ENCODE results near the gene IGSF3. TPM values are rescaled to one million over a fixed set of nuclear protein-coding genes. Genes with fewer than 3 reads are reported as not detected.
A peak's percentile ranks its signal among the peaks of the same experiment; 100 is the strongest.

IGSF3 gene
- total RNA-seq, 2 experiments from 2014 or later: 0.70 to 0.92 TPM

GRCh38 chr1:116561563-116561962 is 106.0 kb downstream of the IGSF3 start:
- no peaks in the 10 kb centered on the region for H3K27me3 Mint-ChIP-seq
- DNase-seq: no peak
- H3K36me3 Mint-ChIP-seq: peaks cover 36% of the 10 kb centered on the region
- peaks cover 38% of the 10 kb centered on the region for H3K4me1 Mint-ChIP-seq
- H3K9me3 Mint-ChIP-seq: peaks cover 16% of the 10 kb centered on the region
- no peak overlapping the region for H3K27ac Mint-ChIP-seq
- H3K4me3 Mint-ChIP-seq: no peak overlapping the region

GRCh38 chr1:116560704-116561490 is 106.6 kb downstream of the IGSF3 start:
- DNase-seq: no peak
- H3K9me3 Mint-ChIP-seq: peaks cover 16% of the 10 kb centered on the region
- no peaks in the 10 kb centered on the region for H3K27me3 Mint-ChIP-seq
- H3K4me3 Mint-ChIP-seq: no peak overlapping the region
- no peak overlapping the region for H3K27ac Mint-ChIP-seq
- peaks cover 38% of the 10 kb centered on the region for H3K36me3 Mint-ChIP-seq
- peaks cover 42% of the 10 kb centered on the region for H3K4me1 Mint-ChIP-seq

- Mint-ChIP-seq H3K36me3 (peaks cover 32% of the 10 kb centered on the region), H3K9me3 (peaks cover 11% of the 10 kb centered on the region), H3K27me3 (no peaks in the 10 kb centered on the region), H3K4me3 (no peak overlapping the region), H3K27ac (no peak overlapping the region), H3K4me1 (peaks cover 45% of the 10 kb centered on the region)
- DNase-seq: no peak
These were observed 108.2 kb downstream of the IGSF3 start for GRCh38 chr1:116559304-116559761.

- no peak for DNase-seq
- no peak overlapping the region for H3K4me3 Mint-ChIP-seq
- peaks cover 25% of the 10 kb centered on the region for H3K36me3 Mint-ChIP-seq
- H3K9me3 Mint-ChIP-seq: peaks cover 8% of the 10 kb centered on the region
- H3K27me3 Mint-ChIP-seq: no peaks in the 10 kb centered on the region
- peaks cover 48% of the 10 kb centered on the region for H3K4me1 Mint-ChIP-seq
- no peak overlapping the region for H3K27ac Mint-ChIP-seq
These were observed 109.0 kb downstream of the IGSF3 start for GRCh38 chr1:116558571-116558970.

GRCh38 chr1:116558140-116558549 is 109.4 kb downstream of the IGSF3 start:
- Mint-ChIP-seq H3K9me3 (peaks cover 8% of the 10 kb centered on the region), H3K27ac (peak overlapping the region; percentile 22), H3K36me3 (peaks cover 21% of the 10 kb centered on the region), H3K4me3 (no peak overlapping the region), H3K4me1 (peaks cover 52% of the 10 kb centered on the region), H3K27me3 (no peaks in the 10 kb centered on the region)
- DNase-seq: no peak

GRCh38 chr1:116557323-116557878 is 110.1 kb downstream of the IGSF3 start:
- Mint-ChIP-seq H3K4me3 (no peak overlapping the region), H3K36me3 (peaks cover 14% of the 10 kb centered on the region)

GRCh38 chr1:116556289-116557006 is 111.1 kb downstream of the IGSF3 start:
- Mint-ChIP-seq H3K9me3 (no peaks in the 10 kb centered on the region), H3K27me3 (no peaks in the 10 kb centered on the region), H3K4me1 (peaks cover 47% of the 10 kb centered on the region), H3K36me3 (peaks cover 14% of the 10 kb centered on the region), H3K27ac (peak overlapping the region; percentile 55), H3K4me3 (no peak overlapping the region)
- peak; percentile 60 for DNase-seq

More at GRCh38 chr1:116557323-116557878, 110.1 kb downstream of the IGSF3 start:
- H3K4me1 Mint-ChIP-seq: peaks cover 50% of the 10 kb centered on the region
- H3K27me3 Mint-ChIP-seq: no peaks in the 10 kb centered on the region
- no peak for DNase-seq
- peak overlapping the region; percentile 22 for H3K27ac Mint-ChIP-seq
- peaks cover under 1% of the 10 kb centered on the region for H3K9me3 Mint-ChIP-seq

GRCh38 chr1:116554924-116555323 is 112.6 kb downstream of the IGSF3 start:
- Mint-ChIP-seq H3K4me1 (peaks cover 44% of the 10 kb centered on the region), H3K4me3 (no peak overlapping the region), H3K9me3 (no peaks in the 10 kb centered on the region), H3K27ac (no peak overlapping the region), H3K27me3 (no peaks in the 10 kb centered on the region), H3K36me3 (peaks cover 20% of the 10 kb centered on the region)
- DNase-seq: no peak

GRCh38 chr1:116553386-116554115 is 114.0 kb downstream of the IGSF3 start:
- no peak overlapping the region for H3K4me3 Mint-ChIP-seq
- peaks cover 17% of the 10 kb centered on the region for H3K36me3 Mint-ChIP-seq
- H3K4me1 Mint-ChIP-seq: peaks cover 38% of the 10 kb centered on the region
- H3K27me3 Mint-ChIP-seq: no peaks in the 10 kb centered on the region
- H3K27ac Mint-ChIP-seq: no peak overlapping the region
- no peak for DNase-seq
- H3K9me3 Mint-ChIP-seq: no peaks in the 10 kb centered on the region

GRCh38 chr1:116546354-116546977 is 121.1 kb downstream of the IGSF3 start:
- Mint-ChIP-seq H3K4me3 (no peak overlapping the region), H3K4me1 (peaks cover 25% of the 10 kb centered on the region), H3K27me3 (no peaks in the 10 kb centered on the region), H3K9me3 (peaks cover 1% of the 10 kb centered on the region), H3K36me3 (peaks cover 37% of the 10 kb centered on the region), H3K27ac (no peak overlapping the region)
- no peak for DNase-seq

GRCh38 chr1:116545359-116545705 is 122.2 kb downstream of the IGSF3 start:
- Mint-ChIP-seq H3K4me1 (peaks cover 20% of the 10 kb centered on the region), H3K27ac (peak overlapping the region; percentile 90), H3K9me3 (peaks cover 1% of the 10 kb centered on the region), H3K36me3 (peaks cover 36% of the 10 kb centered on the region), H3K4me3 (peak overlapping the region; percentile 42), H3K27me3 (no peaks in the 10 kb centered on the region)
- DNase-seq: no peak

GRCh38 chr1:116544588-116545358 is 122.8 kb downstream of the IGSF3 start:
- Mint-ChIP-seq H3K4me3 (peak overlapping the region; percentile 42), H3K9me3 (peaks cover 1% of the 10 kb centered on the region), H3K27ac (peak overlapping the region; percentile 90), H3K36me3 (peaks cover 35% of the 10 kb centered on the region), H3K4me1 (peaks cover 25% of the 10 kb centered on the region), H3K27me3 (no peaks in the 10 kb centered on the region)
- no peak for DNase-seq

- Mint-ChIP-seq H3K4me1 (peaks cover 30% of the 10 kb centered on the region), H3K4me3 (no peak overlapping the region), H3K27ac (no peak overlapping the region), H3K36me3 (peaks cover 53% of the 10 kb centered on the region), H3K9me3 (peaks cover 1% of the 10 kb centered on the region), H3K27me3 (no peaks in the 10 kb centered on the region)
- DNase-seq: no peak
These were observed 127.4 kb downstream of the IGSF3 start for GRCh38 chr1:116540088-116540487.

- peak; percentile 39 for DNase-seq
- peaks cover 22% of the 10 kb centered on the region for H3K4me1 Mint-ChIP-seq
- H3K9me3 Mint-ChIP-seq: peaks cover 1% of the 10 kb centered on the region
- peaks cover 55% of the 10 kb centered on the region for H3K36me3 Mint-ChIP-seq
- no peak overlapping the region for H3K27ac Mint-ChIP-seq
- no peak overlapping the region for H3K4me3 Mint-ChIP-seq
- H3K27me3 Mint-ChIP-seq: no peaks in the 10 kb centered on the region
These were observed 129.0 kb downstream of the IGSF3 start for GRCh38 chr1:116538544-116538943.
